PC-3 (cell line): ENCODE results near the gene ZNF462.

Source experiments
- EZH2 ChIP-seq: fragments of 300-600 bp; sonication (generic); IDR thresholded peaks from one replicate; pipeline ENCODE4 v1.6.1; 2017; ENCODE audit warnings: antibody characterized with exemption, mild to moderate bottlenecking, low read length; ENCODE audit not compliant: unreplicated experiment
- EZH2phosphoT487 ChIP-seq: fragments of 300-600 bp; sonication (generic); IDR thresholded peaks from 2 replicates; pipeline ENCODE4 v1.6.1; 2018; ENCODE audit warnings: mild to moderate bottlenecking, antibody characterized with exemption, low read length, borderline replicate concordance
- TF ChIP-seq, protein P1 (sequence below): fragments of 300-600 bp; sonication (generic); conservative IDR thresholded peaks from 2 replicates; pipeline ENCODE4 v1.5.1; 2017; ENCODE audit warnings: antibody characterized with exemption, low read depth, mild to moderate bottlenecking, low read length

DNA sequence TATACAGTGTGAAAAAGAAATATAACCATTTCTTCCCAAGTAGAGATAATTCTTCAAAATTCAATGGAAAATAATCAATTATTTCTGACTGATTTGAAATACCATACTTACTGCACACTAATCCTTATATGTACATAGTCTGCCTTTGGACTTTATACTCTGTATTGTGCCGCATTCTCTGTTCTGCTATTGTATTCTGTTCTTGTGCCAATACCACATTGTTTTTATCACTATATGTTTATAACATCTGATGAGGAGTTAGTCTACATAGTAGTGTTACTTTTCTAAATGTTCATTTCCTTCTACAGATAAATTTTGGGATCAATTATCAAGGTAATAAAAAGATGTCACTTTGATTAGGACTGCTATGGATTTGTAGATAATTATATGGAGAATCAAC, 16.7 kb upstream of the ZNF462 start:
- TF ChIP-seq, protein P1, sequence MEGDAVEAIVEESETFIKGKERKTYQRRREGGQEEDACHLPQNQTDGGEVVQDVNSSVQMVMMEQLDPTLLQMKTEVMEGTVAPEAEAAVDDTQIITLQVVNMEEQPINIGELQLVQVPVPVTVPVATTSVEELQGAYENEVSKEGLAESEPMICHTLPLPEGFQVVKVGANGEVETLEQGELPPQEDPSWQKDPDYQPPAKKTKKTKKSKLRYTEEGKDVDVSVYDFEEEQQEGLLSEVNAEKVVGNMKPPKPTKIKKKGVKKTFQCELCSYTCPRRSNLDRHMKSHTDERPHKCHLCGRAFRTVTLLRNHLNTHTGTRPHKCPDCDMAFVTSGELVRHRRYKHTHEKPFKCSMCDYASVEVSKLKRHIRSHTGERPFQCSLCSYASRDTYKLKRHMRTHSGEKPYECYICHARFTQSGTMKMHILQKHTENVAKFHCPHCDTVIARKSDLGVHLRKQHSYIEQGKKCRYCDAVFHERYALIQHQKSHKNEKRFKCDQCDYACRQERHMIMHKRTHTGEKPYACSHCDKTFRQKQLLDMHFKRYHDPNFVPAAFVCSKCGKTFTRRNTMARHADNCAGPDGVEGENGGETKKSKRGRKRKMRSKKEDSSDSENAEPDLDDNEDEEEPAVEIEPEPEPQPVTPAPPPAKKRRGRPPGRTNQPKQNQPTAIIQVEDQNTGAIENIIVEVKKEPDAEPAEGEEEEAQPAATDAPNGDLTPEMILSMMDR: no peak
- TF ChIP-seq EZH2: no peak
- TF ChIP-seq EZH2phosphoT487: no peak
